HepG2 (cell line): Measurements from ENCODE around the gene DTYMK. TPM values are rescaled to one million over a fixed set of nuclear protein-coding genes. Genes with fewer than 3 reads are reported as not detected.

ENCODE experiments used
- ATAC-seq: fragments of 200-7000 bp; cut with Tn5 transposase; 3 replicates; pipeline ENCODE4 v1.9.1; 2020; ENCODE audit warnings: mild to moderate bottlenecking, moderate library complexity
- BruUV-seq: library from RNA; stranded (reverse); fragments of 400-500 nt; replicated peaks from 2 replicates; lab custom pipeline; 2021; lab: Mats Ljungman, UMichigan
- CTCF ChIA-PET: fragments of 300-600 bp; formaldehyde crosslinking; extraction: SDS; loops from one replicate; lab custom pipeline; 2021; ENCODE audit warnings: low total read pairs, inconsistent platforms, low intra/inter-chr PET ratio; lab: Yijun Ruan, JAX
- POLR2A ChIA-PET: fragments of 350-600 bp; sonication (Branson Sonifier 250); formaldehyde crosslinking; loops from one replicate; lab custom pipeline; 2020; ENCODE audit warnings: antibody characterized with exemption, inconsistent platforms; lab: Yijun Ruan, JAX
- DNase-seq: peaks from one replicate; pipeline ENCODE4 v3.0.0-alpha.2; 2015; ENCODE audit warnings: low spot score
- FAIRE-seq: peaks from 3 replicates; lab custom pipeline; 2011; peaks lifted over from hg19 to GRCh38; lab: Jason Lieb, UNC
- H2AFZ ChIP-seq: one replicate; pipeline ENCODE4 v1.6.1; 2011; ENCODE audit warnings: low read length, inconsistent platforms
- H3K27ac ChIP-seq: fragments of 300-600 bp; 3 replicates; pipeline ENCODE4 v1.8.0; 2011; ENCODE audit warnings: mixed run types, mild to moderate bottlenecking, mixed read lengths, low read length, inconsistent platforms; ENCODE audit not compliant: insufficient read depth; ENCODE audit errors: extremely low read length
- H3K27me3 ChIP-seq, 2 experiments: fragments of 200-600 bp in 1 of 2; 2 replicates in 1 of 2; 3 replicates in 1 of 2; pipeline versions ENCODE4 v1.6.0 to v1.8.0; 2011; ENCODE audit warnings: low read length in 2 of 2, mild to moderate bottlenecking in 2 of 2, moderate library complexity in 2 of 2, inconsistent platforms in 1 of 2; ENCODE audit not compliant: insufficient read depth in 2 of 2, control insufficient read depth in 1 of 2
- H3K36me3 ChIP-seq, 2 experiments: fragments of 200-600 bp in 1 of 2; replicated peaks in 1 of 2; 2 replicates in 1 of 2; 3 replicates in 1 of 2; pipeline versions ENCODE4 v1.5.1 to v1.8.0; 2011; ENCODE audit warnings: low read length in 2 of 2, inconsistent platforms in 1 of 2; ENCODE audit not compliant: insufficient read depth in 2 of 2, control insufficient read depth in 1 of 2
- H3K4me1 ChIP-seq: 2 replicates; pipeline ENCODE4 v1.5.1; 2012; ENCODE audit warnings: low read length, inconsistent platforms; ENCODE audit not compliant: insufficient read depth
- H3K4me2 ChIP-seq: 2 replicates; pipeline ENCODE4 v1.6.0; 2011; ENCODE audit warnings: low read depth, low read length, inconsistent platforms
- H3K4me3 ChIP-seq, 3 experiments: fragments of 200-600 bp in 1 of 3; sonication (generic), shearing (Covaris generic) in 1 of 3; replicated peaks in 1 of 3; 2 replicates each; pipeline ENCODE4 v1.5.1; 2011 to 2016; ENCODE audit warnings: low read length in 3 of 3, inconsistent platforms in 2 of 3, low read depth in 2 of 3, mild to moderate bottlenecking in 2 of 3, control low read depth in 1 of 3, mixed read lengths in 1 of 3; ENCODE audit not compliant: insufficient read depth in 1 of 3
- H3K79me2 ChIP-seq: one replicate; pipeline ENCODE4 v1.6.1; 2011; ENCODE audit warnings: low read length, inconsistent platforms; ENCODE audit not compliant: insufficient read depth
- H3K9ac ChIP-seq: 2 replicates; pipeline ENCODE4 v1.6.0; 2011; ENCODE audit warnings: mild to moderate bottlenecking, low read depth, low read length, inconsistent platforms; ENCODE audit not compliant: insufficient read depth
- H3K9me3 ChIP-seq: 2 replicates; pipeline ENCODE4 v1.5.1; 2012; ENCODE audit warnings: mild to moderate bottlenecking, low read length
- H4K20me1 ChIP-seq: 2 replicates; pipeline ENCODE4 v1.6.0; 2011; ENCODE audit warnings: inconsistent platforms, mild to moderate bottlenecking, low read length, moderate library complexity; ENCODE audit not compliant: insufficient read depth
- ARNTL ChIP-seq: sonication (generic); formaldehyde crosslinking; IDR thresholded peaks from 2 replicates; pipeline ENCODE4 v1.4.0; 2020; ENCODE audit warnings: mild to moderate bottlenecking, missing genetic modification reagents
- FOSL2 ChIP-seq: sonication (generic); formaldehyde crosslinking; IDR thresholded peaks from 2 replicates; pipeline ENCODE4 v1.4.0; 2020; ENCODE audit warnings: missing genetic modification reagents
- KMT2A ChIP-seq: sonication (generic); formaldehyde crosslinking; IDR thresholded peaks from 2 replicates; pipeline ENCODE4 v1.4.0; 2020; ENCODE audit warnings: missing genetic modification reagents
- LCORL ChIP-seq, 2 experiments: fragments of 450-650 bp in 1 of 2; sonication (generic) in 1 of 2; formaldehyde crosslinking in 1 of 2; IDR thresholded peaks; 2 replicates each; pipeline versions ENCODE4 v1.5.0 to v1.6.1; 2017 to 2020; ENCODE audit warnings: antibody characterized with exemption in 1 of 2, missing genetic modification reagents in 1 of 2
- MIER3 ChIP-seq: IDR thresholded peaks from 2 replicates; pipeline ENCODE4 v1.6.1; 2016; ENCODE audit warnings: missing compliant biosample characterization, borderline replicate concordance
- NFIC ChIP-seq: IDR thresholded peaks from 2 replicates; pipeline ENCODE4 v1.6.1; 2012; ENCODE audit warnings: mild to moderate bottlenecking, low read length, inconsistent platforms
- POLR2AphosphoS5 ChIP-seq: IDR thresholded peaks from 2 replicates; pipeline ENCODE4 v1.6.1; 2012; ENCODE audit warnings: low read depth, low read length
- SOX5 ChIP-seq: IDR thresholded peaks from 2 replicates; pipeline ENCODE4 v1.6.1; 2016; ENCODE audit warnings: borderline replicate concordance
- SP4 ChIP-seq: sonication (generic); formaldehyde crosslinking; IDR thresholded peaks from 2 replicates; pipeline ENCODE4 v1.8.1; 2023; ENCODE audit warnings: mild to moderate bottlenecking, missing genetic modification reagents
- TBX2 ChIP-seq: sonication (generic); formaldehyde crosslinking; IDR thresholded peaks from 2 replicates; pipeline ENCODE4 v1.5.0; 2020; ENCODE audit warnings: missing genetic modification reagents, mild to moderate bottlenecking, borderline replicate concordance
- TEAD3 ChIP-seq: optimal IDR thresholded peaks from 2 replicates; pipeline ENCODE3; 2016; ENCODE audit warnings: borderline replicate concordance
- TSC22D2 ChIP-seq: sonication (generic); formaldehyde crosslinking; IDR thresholded peaks from 2 replicates; pipeline ENCODE4 v1.5.1; 2020; ENCODE audit warnings: missing genetic modification reagents, mild to moderate bottlenecking, borderline replicate concordance
- YEATS2 ChIP-seq: sonication (generic); formaldehyde crosslinking; IDR thresholded peaks from 2 replicates; pipeline ENCODE4 v1.4.0; 2020; ENCODE audit warnings: missing genetic modification reagents, borderline replicate concordance
- ZFP36L2 ChIP-seq: sonication (generic); formaldehyde crosslinking; IDR thresholded peaks from 2 replicates; pipeline ENCODE4 v1.4.0; 2020; ENCODE audit warnings: missing genetic modification reagents
- ZNF574 ChIP-seq: sonication (generic); formaldehyde crosslinking; IDR thresholded peaks from 2 replicates; pipeline ENCODE4 v1.4.0; 2020; ENCODE audit warnings: missing genetic modification reagents
- ZNF691 ChIP-seq: sonication (generic); formaldehyde crosslinking; IDR thresholded peaks from 2 replicates; pipeline ENCODE4 v1.4.0; 2020; ENCODE audit warnings: missing genetic modification reagents, low read depth, mild to moderate bottlenecking, borderline replicate concordance
- WGBS: methylation state at CpG from one replicate; pipeline ENCODE4 v1.1.6; 2017; ENCODE audit warnings: low lambda C conversion rate; 5-methylcytosine and 5-hydroxymethylcytosine counted together
- in situ Hi-C: cut with HindIII; loops from 2 replicates; pipeline ENCODE4 v1.10.0; 2017; ENCODE audit warnings: low pct_unique_long_range_greater_than_20kb; ENCODE audit not compliant: extremely low pct_ligation_motif_present
- intact Hi-C: fragments of 100-400 bp; cut with micrococcal nuclease; formaldehyde crosslinking; loops from one replicate; pipeline ENCODE4 v1.10.0; 2022; ENCODE audit not compliant: unreplicated experiment
- polyA plus RNA-seq, 8 experiments: library from polyadenylated mRNA; depleted of rRNA in 3 of 8; stranded (reverse) in 7 of 8; unstranded in 1 of 8; fragments of >200 nt; fragmentation: Illumina TruSeq in 4 of 8; extraction: Trizol in 4 of 8; gene quantifications; 2 replicates each; pipeline versions ENCODE4 v1.2.1 to v1.2.3, GENCODE V29; 2011 to 2016; ENCODE audit warnings: low read depth in 4 of 8, missing spikeins in 1 of 8, mixed read lengths in 1 of 8; ENCODE audit not compliant: insufficient read depth in 1 of 8
- total RNA-seq, 5 experiments: library from RNA; depleted of rRNA; stranded (reverse); fragments of >200 nt; fragmentation: Illumina TruSeq; extraction: Trizol; gene quantifications; 2 replicates each; pipeline ENCODE4 v1.2.3, GENCODE V29; 2016; ENCODE audit warnings: low read depth in 1 of 5
- TF ChIP-seq, protein P1 (sequence below): sonication (generic); formaldehyde crosslinking; IDR thresholded peaks from 2 replicates; pipeline ENCODE4 v1.5.0; 2020; ENCODE audit warnings: missing genetic modification reagents
- TF ChIP-seq, protein P2 (sequence below): sonication (generic); formaldehyde crosslinking; IDR thresholded peaks from 2 replicates; pipeline ENCODE4 v1.9.0; 2022; ENCODE audit warnings: missing genetic modification reagents, mild to moderate bottlenecking, borderline replicate concordance

Gene DTYMK
- total and polyA plus RNA-seq, 2 of the 13 experiments (the other 11 are each of a cell fraction or from before 2014, with no cell fraction given), result 57.5 to 134 TPM

DNA sequence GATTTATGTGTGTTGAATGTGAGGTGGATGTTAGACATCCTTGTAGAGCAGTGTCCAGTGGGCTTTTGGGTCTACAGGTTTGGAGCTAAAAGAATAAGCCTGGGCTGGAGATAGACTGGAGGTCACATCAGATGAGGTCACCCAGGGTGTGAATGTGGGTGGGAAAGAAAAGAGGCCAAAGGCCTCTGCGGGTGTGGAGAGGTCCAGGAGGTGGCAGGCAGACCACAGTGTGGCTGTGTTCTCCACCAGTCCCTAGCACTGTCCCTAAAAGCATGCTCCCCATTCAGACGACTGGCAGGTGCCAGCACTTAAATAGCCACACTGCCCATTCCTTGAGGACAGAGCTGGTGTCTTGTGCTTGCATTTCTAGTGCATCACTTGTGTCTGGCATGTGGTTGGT, 45.0 kb downstream of the DTYMK start:
- Histone ChIP-seq H3K9me3 (no peaks in the 10 kb centered on the region), H3K27me3 (no peaks in the 10 kb centered on the region; a peak in 1 of 5 replicates), H3K9ac (no peak overlapping the region), H3K79me2 (peaks cover 82% of the 10 kb centered on the region), H3K4me3 (no peak overlapping the region), H4K20me1 (peaks cover 44% of the 10 kb centered on the region), H2AFZ (no peak overlapping the region), H3K4me1 (peaks cover 77% of the 10 kb centered on the region), H3K4me2 (peak overlapping the region; percentile 22), H3K36me3 (peaks cover 3 to 14% of the 10 kb centered on the region in 2 experiments; a peak in 2 of 5 replicates), H3K27ac (peak overlapping the region; percentile 26)
- peak; percentile 61 for DNase-seq
- no peak for FAIRE-seq
- in situ Hi-C loops (loop anchor here (25.0 kb wide), 1 partner anchor 779 kb away; the partner anchor contains the start of gene AGXT), intact Hi-C loops (loop anchor here (1.0 kb wide), 1 partner anchor 18 kb away; no protein-coding TSS in a partner anchor)
- BruUV-seq, result no TSS peak
- 13% methylated on average over 2 of the region's 2 CpGs for WGBS
- ChIA-PET CTCF (interaction anchor here (1.6 kb wide), 1 partner anchor 18 kb away, joined by 6 read pairs; no protein-coding TSS in a partner anchor), POLR2A (interaction anchor here (1.6 to 2.5 kb wide), 3 partner anchors 32 to 60 kb away, joined by 4 to 7 read pairs (median 6); partner anchors contain the start of genes DTYMK and ING5)
- ATAC-seq, result peak; percentile 30
- TF ChIP-seq ZNF691 (CRISPR knock-in tag) (0 out of 2 replicates have a peak, but pooled peaks have one; percentile 52), ARNTL (CRISPR knock-in tag) (0 out of 2 replicates have a peak, but pooled peaks have one; percentile 46), KMT2A (CRISPR knock-in tag) (peak; percentile 53; the same call in 1 of the 2 replicates), MIER3 (CRISPR knock-in tag) (peak; percentile 14; the same call in 1 of the 2 replicates), TEAD3 (CRISPR knock-in tag) (peak; percentile 15), LCORL (IDR thresholded peaks at IDR 0.05) (no peak), LCORL (CRISPR knock-in tag; IDR thresholded peaks at IDR 0.05) (peak; percentile 62; the same call in 1 of the 2 replicates), ZFP36L2 (CRISPR knock-in tag) (no peak), FOSL2 (CRISPR knock-in tag) (peak; percentile 31; the same call in 1 of the 2 replicates), TBX2 (peak; percentile 98), SOX5 (CRISPR knock-in tag) (peak; percentile 47; the same call in 1 of the 2 replicates), SP4 (CRISPR knock-in tag) (peak; percentile 51; the same call in 1 of the 2 replicates), YEATS2 (CRISPR knock-in tag) (no peak), TSC22D2 (CRISPR knock-in tag) (no peak), NFIC (no peak), ZNF574 (CRISPR knock-in tag) (0 out of 2 replicates have a peak, but pooled peaks have one; percentile 19), POLR2AphosphoS5 (no peak)
- TF ChIP-seq, protein P1, sequence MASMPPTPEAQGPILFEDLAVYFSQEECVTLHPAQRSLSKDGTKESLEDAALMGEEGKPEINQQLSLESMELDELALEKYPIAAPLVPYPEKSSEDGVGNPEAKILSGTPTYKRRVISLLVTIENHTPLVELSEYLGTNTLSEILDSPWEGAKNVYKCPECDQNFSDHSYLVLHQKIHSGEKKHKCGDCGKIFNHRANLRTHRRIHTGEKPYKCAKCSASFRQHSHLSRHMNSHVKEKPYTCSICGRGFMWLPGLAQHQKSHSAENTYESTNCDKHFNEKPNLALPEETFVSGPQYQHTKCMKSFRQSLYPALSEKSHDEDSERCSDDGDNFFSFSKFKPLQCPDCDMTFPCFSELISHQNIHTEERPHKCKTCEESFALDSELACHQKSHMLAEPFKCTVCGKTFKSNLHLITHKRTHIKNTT (CRISPR knock-in tag), result no peak
- TF ChIP-seq, protein P2, sequence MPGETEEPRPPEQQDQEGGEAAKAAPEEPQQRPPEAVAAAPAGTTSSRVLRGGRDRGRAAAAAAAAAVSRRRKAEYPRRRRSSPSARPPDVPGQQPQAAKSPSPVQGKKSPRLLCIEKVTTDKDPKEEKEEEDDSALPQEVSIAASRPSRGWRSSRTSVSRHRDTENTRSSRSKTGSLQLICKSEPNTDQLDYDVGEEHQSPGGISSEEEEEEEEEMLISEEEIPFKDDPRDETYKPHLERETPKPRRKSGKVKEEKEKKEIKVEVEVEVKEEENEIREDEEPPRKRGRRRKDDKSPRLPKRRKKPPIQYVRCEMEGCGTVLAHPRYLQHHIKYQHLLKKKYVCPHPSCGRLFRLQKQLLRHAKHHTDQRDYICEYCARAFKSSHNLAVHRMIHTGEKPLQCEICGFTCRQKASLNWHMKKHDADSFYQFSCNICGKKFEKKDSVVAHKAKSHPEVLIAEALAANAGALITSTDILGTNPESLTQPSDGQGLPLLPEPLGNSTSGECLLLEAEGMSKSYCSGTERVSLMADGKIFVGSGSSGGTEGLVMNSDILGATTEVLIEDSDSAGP (CRISPR knock-in tag), result no peak
